PC-3 (cell line): Measurements from ENCODE around the gene SCAPER.

Experiments
- CTCF ChIP-seq: fragments of 300-600 bp; sonication (generic); conservative IDR thresholded peaks from 2 replicates; pipeline ENCODE4 v1.5.1; 2017; ENCODE audit warnings: antibody characterized with exemption, low read depth, mild to moderate bottlenecking, low read length
- EZH2 ChIP-seq: fragments of 300-600 bp; sonication (generic); IDR thresholded peaks from one replicate; pipeline ENCODE4 v1.6.1; 2017; ENCODE audit warnings: antibody characterized with exemption, mild to moderate bottlenecking, low read length; ENCODE audit not compliant: unreplicated experiment
- EZH2phosphoT487 ChIP-seq: fragments of 300-600 bp; sonication (generic); IDR thresholded peaks from 2 replicates; pipeline ENCODE4 v1.6.1; 2018; ENCODE audit warnings: mild to moderate bottlenecking, antibody characterized with exemption, low read length, borderline replicate concordance

- TF ChIP-seq CTCF (no peak), EZH2 (no peak), EZH2phosphoT487 (no peak)
Measured at GRCh38 chr15:76916369-76916768, 11.2 kb upstream of the SCAPER start.
